Activated B cell treated with CpG ODN at 0.5 μM for 24 hours (primary cell): Measurements from ENCODE around the gene RGS7. TPM values are rescaled to one million over a fixed set of nuclear protein-coding genes. Genes with fewer than 3 reads are reported as not detected.

Source experiments
- ATAC-seq: fragments of 200-7000 bp; cut with Tn5 transposase; one replicate; pipeline ENCODE4 v1.10.0; 2021; ENCODE audit warnings: low read depth, mild to moderate bottlenecking, moderate library complexity
- CTCF ChIA-PET: fragments of 350-600 bp; sonication (Branson Sonifier 250); formaldehyde crosslinking; loops from one replicate; lab custom pipeline; 2021; ENCODE audit warnings: antibody characterized with exemption; lab: Charles Lee
- POLR2A ChIA-PET: fragments of 350-600 bp; sonication (Branson Sonifier 250); formaldehyde crosslinking; loops from one replicate; lab custom pipeline; 2021; ENCODE audit warnings: antibody characterized with exemption; lab: Charles Lee
- DNase-seq: peaks from one replicate; pipeline ENCODE4 v3.0.0; 2022
- H3K27ac Mint-ChIP-seq: one replicate; pipeline ENCODE4 v1.8.0; 2020; ENCODE audit warnings: mixed read lengths
- H3K27me3 Mint-ChIP-seq: one replicate; pipeline ENCODE4 v1.8.0; 2021; ENCODE audit warnings: mixed read lengths
- H3K36me3 Mint-ChIP-seq: one replicate; pipeline ENCODE4 v1.8.0; 2021; ENCODE audit warnings: low read depth, mixed read lengths
- H3K4me1 Mint-ChIP-seq: one replicate; pipeline ENCODE4 v1.8.0; 2021; ENCODE audit warnings: mixed read lengths
- H3K4me3 Mint-ChIP-seq: one replicate; pipeline ENCODE4 v1.8.0; 2020; ENCODE audit warnings: mild to moderate bottlenecking, mixed read lengths
- H3K9me3 Mint-ChIP-seq: one replicate; pipeline ENCODE4 v1.8.0; 2020; ENCODE audit warnings: mixed read lengths
- CTCF ChIP-seq: fragments of 200-600 bp; IDR thresholded peaks from one replicate; pipeline ENCODE4 v1.8.0; 2022; ENCODE audit warnings: antibody characterized with exemption, mild to moderate bottlenecking
- intact Hi-C: fragments of 100-400 bp; cut with micrococcal nuclease; formaldehyde crosslinking; loops from one replicate; pipeline ENCODE4 v1.15.1; 2024
- total RNA-seq: library from RNA; stranded (reverse); gene quantifications from 2 replicates; pipeline ENCODE4 v1.2.3, GENCODE V29; 2022

Gene RGS7
- total RNA-seq, 1 donor from 2014 or later, result 0.49 TPM

- no peaks in the 10 kb centered on the region for H3K4me1 Mint-ChIP-seq
- DNase-seq, result no peak
- no peak for TF ChIP-seq CTCF
- no peak for ATAC-seq
- POLR2A ChIA-PET, result no interaction called here
- no peak overlapping the region for H3K27ac Mint-ChIP-seq
- intact Hi-C loops, result no loop called here
- CTCF ChIA-PET, result no interaction called here
- H3K27me3 Mint-ChIP-seq, result no peaks in the 10 kb centered on the region
- H3K4me3 Mint-ChIP-seq, result no peak overlapping the region
- no peaks in the 10 kb centered on the region for H3K36me3 Mint-ChIP-seq
- no peaks in the 10 kb centered on the region for H3K9me3 Mint-ChIP-seq
Measured at GRCh38 chr1:240831191-240831631, 525.8 kb downstream of the RGS7 start.

GRCh38 chr1:240829487-240829886, 527.5 kb downstream of the RGS7 start:
- CTCF ChIA-PET, result no interaction called here
- Mint-ChIP-seq H3K36me3 (no peaks in the 10 kb centered on the region), H3K27ac (no peak overlapping the region), H3K27me3 (no peaks in the 10 kb centered on the region), H3K9me3 (no peaks in the 10 kb centered on the region), H3K4me1 (no peaks in the 10 kb centered on the region), H3K4me3 (no peak overlapping the region)
- POLR2A ChIA-PET, result no interaction called here
- intact Hi-C loops, result no loop called here
- DNase-seq (no peak), ATAC-seq (no peak)
- no peak for TF ChIP-seq CTCF

GRCh38 chr1:240827786-240828185, 529.2 kb downstream of the RGS7 start:
- no peak for TF ChIP-seq CTCF
- Mint-ChIP-seq H3K4me3 (no peak overlapping the region), H3K9me3 (peaks cover 3% of the 10 kb centered on the region), H3K4me1 (no peaks in the 10 kb centered on the region), H3K36me3 (no peaks in the 10 kb centered on the region), H3K27me3 (no peaks in the 10 kb centered on the region), H3K27ac (no peak overlapping the region)
- POLR2A ChIA-PET, result no interaction called here
- DNase-seq, result no peak
- intact Hi-C loops, result no loop called here
- CTCF ChIA-PET, result no interaction called here
- ATAC-seq, result no peak

- CTCF ChIA-PET, result no interaction called here
- Mint-ChIP-seq H3K36me3 (no peaks in the 10 kb centered on the region), H3K9me3 (peaks cover 5% of the 10 kb centered on the region), H3K27ac (no peak overlapping the region), H3K27me3 (no peaks in the 10 kb centered on the region), H3K4me3 (no peak overlapping the region), H3K4me1 (no peaks in the 10 kb centered on the region)
- ATAC-seq (no peak), DNase-seq (no peak)
- POLR2A ChIA-PET, result no interaction called here
- intact Hi-C loops, result no loop called here
- no peak for TF ChIP-seq CTCF
Measured at GRCh38 chr1:240824238-240824637, 532.8 kb downstream of the RGS7 start.

- Mint-ChIP-seq H3K9me3 (peaks cover 10% of the 10 kb centered on the region), H3K27me3 (no peaks in the 10 kb centered on the region), H3K4me3 (no peak overlapping the region), H3K27ac (no peak overlapping the region), H3K4me1 (no peaks in the 10 kb centered on the region), H3K36me3 (no peaks in the 10 kb centered on the region)
- ChIA-PET POLR2A (no interaction called here), CTCF (no interaction called here)
- ATAC-seq, result no peak
- TF ChIP-seq CTCF, result no peak
- intact Hi-C loops, result no loop called here
- DNase-seq, result no peak
Measured at GRCh38 chr1:240823357-240823756, 533.6 kb downstream of the RGS7 start.
